ENCODE measurements around the gene KLK14. TPM values are rescaled to one million over a fixed set of nuclear protein-coding genes. Genes with fewer than 3 reads are reported as not detected.

The KLK14 gene
- total and polyA plus RNA-seq, 9 donors: 0.10 to 1.5 (median 0.32) TPM; not detected in 5

DNA sequence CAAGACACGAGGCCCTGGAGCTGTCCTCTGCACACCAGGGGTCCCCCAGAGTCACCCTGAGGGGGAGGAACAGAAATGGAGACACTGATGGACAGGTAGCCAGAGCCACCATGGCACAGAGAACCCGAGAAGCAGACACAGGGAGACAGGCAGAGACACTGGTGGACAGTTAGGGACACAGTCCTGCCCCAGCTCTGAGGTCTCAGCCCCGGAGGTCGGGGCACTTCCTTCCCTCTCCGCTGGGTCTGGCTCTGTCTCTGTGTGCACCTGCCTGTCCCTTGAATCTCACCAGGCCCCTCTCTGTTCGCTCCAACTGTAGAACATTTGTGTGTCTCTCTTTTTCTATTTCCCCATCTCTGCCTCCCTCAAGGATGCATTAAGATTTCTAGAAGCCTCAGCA is 4.6 kb downstream of the KLK14 start:
- WGBS, 3 donors: 79 to 85% (median 80%) methylated on average over 6 of the region's 6 CpGs
- H3K27me3 ChIP-seq: no peaks in the 10 kb centered on the region

DNA sequence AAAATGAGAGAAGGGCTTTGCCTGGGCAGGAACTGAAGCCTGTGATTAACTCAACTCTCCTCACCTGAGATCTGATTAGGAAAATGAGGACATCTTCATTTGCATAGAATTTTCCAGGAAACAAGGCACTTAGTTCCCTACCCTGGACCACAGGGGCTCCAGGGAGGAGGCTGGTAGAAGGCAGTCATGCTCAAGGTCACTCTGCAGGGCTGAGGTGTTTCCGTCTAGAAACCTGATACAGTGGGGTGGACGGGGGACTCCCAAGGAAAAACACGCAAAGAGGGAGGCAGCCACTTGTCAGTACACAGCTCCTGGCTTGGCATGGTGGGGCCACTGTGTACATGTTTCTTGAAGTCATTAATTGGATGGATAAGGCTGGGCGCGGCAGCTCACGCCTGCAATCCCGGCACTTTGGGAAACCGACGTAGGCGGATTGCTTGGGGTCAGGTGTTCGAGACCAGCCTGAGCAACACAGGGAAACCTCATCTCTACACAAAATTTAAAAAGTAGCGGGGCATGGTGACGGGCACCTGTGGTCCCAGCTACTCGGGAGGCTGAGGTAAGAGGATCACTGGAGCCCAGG is 6.0 kb downstream of the KLK14 start:
- Histone ChIP-seq H3K27me3 (no peaks in the 10 kb centered on the region), H3K4me1 (ENCODE audit: insufficient read depth) (no peaks in the 10 kb centered on the region), H3K9me3 (no peaks in the 10 kb centered on the region), H3K4me3 (no peak overlapping the region), H3K27ac (no peak overlapping the region), H3K36me3 (no peaks in the 10 kb centered on the region)
- intact Hi-C loops (cut with DNase I): no loop called here
- WGBS, 3 donors: 69 to 74% (median 70%) methylated on average over 14 of the region's 14 CpGs
- DNase-seq: no peak
- TF ChIP-seq EP300 (IDR thresholded peaks at IDR 0.05) (no peak), POLR2A (IDR thresholded peaks at IDR 0.05) (no peak)
- TF ChIP-seq, protein P1, sequence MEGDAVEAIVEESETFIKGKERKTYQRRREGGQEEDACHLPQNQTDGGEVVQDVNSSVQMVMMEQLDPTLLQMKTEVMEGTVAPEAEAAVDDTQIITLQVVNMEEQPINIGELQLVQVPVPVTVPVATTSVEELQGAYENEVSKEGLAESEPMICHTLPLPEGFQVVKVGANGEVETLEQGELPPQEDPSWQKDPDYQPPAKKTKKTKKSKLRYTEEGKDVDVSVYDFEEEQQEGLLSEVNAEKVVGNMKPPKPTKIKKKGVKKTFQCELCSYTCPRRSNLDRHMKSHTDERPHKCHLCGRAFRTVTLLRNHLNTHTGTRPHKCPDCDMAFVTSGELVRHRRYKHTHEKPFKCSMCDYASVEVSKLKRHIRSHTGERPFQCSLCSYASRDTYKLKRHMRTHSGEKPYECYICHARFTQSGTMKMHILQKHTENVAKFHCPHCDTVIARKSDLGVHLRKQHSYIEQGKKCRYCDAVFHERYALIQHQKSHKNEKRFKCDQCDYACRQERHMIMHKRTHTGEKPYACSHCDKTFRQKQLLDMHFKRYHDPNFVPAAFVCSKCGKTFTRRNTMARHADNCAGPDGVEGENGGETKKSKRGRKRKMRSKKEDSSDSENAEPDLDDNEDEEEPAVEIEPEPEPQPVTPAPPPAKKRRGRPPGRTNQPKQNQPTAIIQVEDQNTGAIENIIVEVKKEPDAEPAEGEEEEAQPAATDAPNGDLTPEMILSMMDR (IDR thresholded peaks at IDR 0.05): no peak

More for the DNA sequence above, 4.6 kb downstream of the KLK14 start:
- H3K4me3 ChIP-seq: no peak overlapping the region
- intact Hi-C loops (cut with DNase I): no loop called here
- no peak for DNase-seq
- H3K36me3 ChIP-seq: no peaks in the 10 kb centered on the region
- H3K9me3 ChIP-seq: no peaks in the 10 kb centered on the region
- H3K27ac ChIP-seq: no peak overlapping the region
- no peak for TF ChIP-seq EP300 (IDR thresholded peaks at IDR 0.05)
- TF ChIP-seq, protein P1 (IDR thresholded peaks at IDR 0.05): no peak
- TF ChIP-seq POLR2A (IDR thresholded peaks at IDR 0.05): no peak
- no peaks in the 10 kb centered on the region for H3K4me1 ChIP-seq (ENCODE audit: insufficient read depth)

DNA sequence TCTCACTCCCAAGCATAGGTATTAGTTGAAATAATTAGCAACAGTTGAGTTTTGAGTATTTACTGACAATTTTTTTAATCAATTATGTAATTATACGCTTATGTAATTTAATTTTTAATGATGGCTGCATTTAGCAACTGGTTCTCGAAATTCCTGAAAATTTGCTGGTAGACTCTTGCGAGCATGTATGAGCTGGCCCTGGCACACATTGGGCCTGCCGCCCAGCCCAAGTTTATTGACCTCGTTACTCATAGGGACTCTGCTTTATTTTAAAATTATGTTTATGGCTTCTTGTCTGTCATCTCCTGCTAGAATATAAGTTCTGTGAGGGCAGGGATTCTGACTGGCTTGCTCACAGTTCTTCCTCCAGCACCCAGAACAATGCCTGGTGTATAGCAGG is 6.7 kb downstream of the KLK14 start:
- H3K27me3 ChIP-seq: no peaks in the 10 kb centered on the region
- intact Hi-C loops (cut with DNase I): no loop called here
- no peak overlapping the region for H3K4me3 ChIP-seq
- no peak overlapping the region for H3K27ac ChIP-seq
- no peaks in the 10 kb centered on the region for H3K9me3 ChIP-seq
- DNase-seq: no peak
- H3K4me1 ChIP-seq (ENCODE audit: insufficient read depth): no peaks in the 10 kb centered on the region
- no peaks in the 10 kb centered on the region for H3K36me3 ChIP-seq
- 85 to 89% (median 88%) methylated on average over 5 of the region's 5 CpGs for WGBS, 3 donors
- TF ChIP-seq, protein P1 (IDR thresholded peaks at IDR 0.05): no peak
- TF ChIP-seq EP300 (IDR thresholded peaks at IDR 0.05): no peak
- no peak for TF ChIP-seq POLR2A (IDR thresholded peaks at IDR 0.05)

DNA sequence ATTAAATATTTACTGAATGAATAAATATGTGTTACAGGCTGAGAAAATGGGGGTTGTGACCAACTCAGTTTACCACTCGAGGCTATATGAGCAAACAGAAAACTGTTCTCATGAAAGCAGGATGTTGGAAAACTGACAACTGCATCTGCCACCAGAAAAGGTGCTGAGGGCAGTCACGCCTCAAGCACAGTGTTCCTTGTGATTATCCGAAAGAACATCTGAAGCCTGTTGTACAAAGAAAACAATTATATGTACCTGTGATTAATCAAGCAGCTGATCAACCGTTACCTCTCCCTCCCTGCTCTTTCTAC is 11.6 kb downstream of the KLK14 start:
- no peaks in the 10 kb centered on the region for H3K9me3 ChIP-seq
- no peak overlapping the region for H3K27ac ChIP-seq
- H3K27me3 ChIP-seq: no peaks in the 10 kb centered on the region
- intact Hi-C loops (cut with DNase I): no loop called here
- WGBS, 3 donors: 63 to 70% (median 63%) methylated on average over 4 of the region's 4 CpGs
- no peak for DNase-seq
- no peaks in the 10 kb centered on the region for H3K4me1 ChIP-seq (ENCODE audit: insufficient read depth)
- no peak overlapping the region for H3K4me3 ChIP-seq
- H3K36me3 ChIP-seq: no peaks in the 10 kb centered on the region
- TF ChIP-seq EP300 (IDR thresholded peaks at IDR 0.05) (no peak), POLR2A (IDR thresholded peaks at IDR 0.05) (no peak)
- TF ChIP-seq, protein P1 (IDR thresholded peaks at IDR 0.05): no peak
